HG03095 (cell line): ENCODE data around the gene SFMBT1.

Source experiments
- ATAC-seq: cut with Tn5 transposase; IDR thresholded peaks from one replicate; pipeline ENCODE4 v1.9.1; 2021; ENCODE audit warnings: moderate library complexity; ENCODE audit not compliant: unreplicated experiment

SFMBT1 gene

DNA sequence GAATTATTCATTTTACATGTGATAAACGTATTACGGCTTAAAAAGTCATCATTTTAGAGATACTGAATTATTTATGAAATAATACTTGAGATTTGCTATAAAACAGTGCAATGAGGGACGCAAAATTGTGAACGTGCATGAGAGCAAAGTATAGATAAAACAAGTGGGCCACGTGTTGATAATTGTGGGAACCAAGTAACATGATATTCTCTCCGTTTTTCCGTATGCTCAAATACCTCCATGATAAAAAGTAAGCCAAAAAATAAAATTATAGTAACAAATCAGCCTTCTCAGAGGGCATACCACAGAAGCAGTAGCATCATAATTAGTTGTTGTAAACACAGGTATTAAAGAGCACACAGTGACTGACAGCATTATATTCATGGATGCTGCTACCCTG, 42.6 kb downstream of the SFMBT1 start:
- no peak for ATAC-seq

- no peak for ATAC-seq
These were observed 46.9 kb downstream of the SFMBT1 start for GRCh38 chr3:52998771-52999513.

- no peak for ATAC-seq
These were observed 55.2 kb downstream of the SFMBT1 start for GRCh38 chr3:52990637-52991036.

GRCh38 chr3:52986938-52987337, 58.9 kb downstream of the SFMBT1 start:
- ATAC-seq: no peak

- no peak for ATAC-seq
These were observed 59.8 kb downstream of the SFMBT1 start for GRCh38 chr3:52986049-52986448.

- ATAC-seq: peak; percentile 27
These were observed 62.0 kb downstream of the SFMBT1 start for GRCh38 chr3:52983828-52984227.

- peak; percentile 83 for ATAC-seq
These were observed 62.5 kb downstream of the SFMBT1 start for GRCh38 chr3:52983336-52983807.

DNA sequence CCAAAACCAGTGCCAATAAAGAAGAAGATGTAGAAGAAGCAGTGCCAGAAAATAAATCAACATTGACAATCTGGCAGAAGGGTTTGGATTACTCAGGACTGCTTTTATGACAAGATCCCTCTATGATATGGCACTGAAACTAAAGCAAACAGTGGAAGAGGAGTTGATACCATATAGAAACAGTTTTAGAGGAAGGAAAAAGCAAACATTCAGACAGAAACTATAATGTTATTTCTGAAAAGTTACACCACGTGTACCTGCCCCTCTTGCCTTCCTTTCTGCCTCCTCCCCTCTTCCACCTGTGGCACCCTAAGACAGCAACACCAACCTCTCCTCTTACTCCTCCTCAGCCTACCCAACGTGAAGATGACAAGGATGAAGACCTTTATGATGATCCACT, 63.0 kb downstream of the SFMBT1 start:
- peak; percentile 36 for ATAC-seq

GRCh38 chr3:52979190-52979983, 66.5 kb downstream of the SFMBT1 start:
- no peak for ATAC-seq

DNA sequence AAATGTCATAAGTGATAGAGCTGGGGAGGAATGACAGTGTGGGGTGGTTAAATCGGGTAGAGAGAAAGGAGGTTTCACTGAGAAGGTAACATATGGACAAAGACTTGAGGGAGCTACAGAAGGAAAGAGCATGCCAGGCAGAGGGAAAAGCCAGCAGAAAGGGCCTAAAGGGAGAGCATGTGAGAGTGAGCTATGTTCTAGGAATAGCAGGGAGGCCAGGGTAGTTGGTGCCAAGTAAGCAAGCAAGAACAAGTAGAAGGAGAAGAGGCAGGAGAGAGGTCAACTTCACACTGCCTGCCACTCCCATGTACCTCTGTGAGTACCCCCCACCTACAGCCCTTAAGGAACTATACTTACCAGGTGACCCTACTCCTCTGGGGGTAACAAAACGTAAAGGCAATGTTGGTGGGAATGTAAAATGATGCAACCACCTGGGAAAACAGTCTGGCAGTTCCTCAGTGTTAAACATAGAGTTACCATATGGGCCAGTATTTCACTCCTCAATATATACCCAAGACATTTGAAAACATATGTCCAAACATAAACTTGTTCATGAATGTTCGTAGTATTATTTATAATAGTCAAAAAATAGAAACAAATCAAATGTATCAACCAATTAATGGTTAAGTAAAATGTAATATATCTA, 67.6 kb downstream of the SFMBT1 start:
- ATAC-seq: no peak

- no peak for ATAC-seq
These were observed 72.1 kb downstream of the SFMBT1 start for GRCh38 chr3:52973806-52974205.

DNA sequence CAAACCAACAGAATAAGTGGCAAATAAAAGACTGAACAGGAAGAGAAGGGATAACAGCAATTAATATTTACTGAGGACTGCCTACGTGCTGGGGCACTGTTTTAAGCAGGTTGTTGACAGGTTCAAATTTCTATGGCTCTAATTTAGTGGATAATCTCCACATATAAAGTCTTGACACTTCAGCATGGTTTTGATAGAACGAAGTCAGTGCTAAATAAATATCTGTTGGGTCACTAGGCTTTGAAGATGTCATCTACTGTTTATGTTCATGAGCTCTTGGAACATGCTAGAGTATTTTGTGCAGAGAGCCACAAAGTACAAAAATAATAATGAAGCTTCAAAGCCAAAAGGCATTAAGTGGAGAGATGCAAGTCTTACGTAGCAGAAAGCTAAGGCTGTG, 74.0 kb downstream of the SFMBT1 start:
- ATAC-seq: no peak

DNA sequence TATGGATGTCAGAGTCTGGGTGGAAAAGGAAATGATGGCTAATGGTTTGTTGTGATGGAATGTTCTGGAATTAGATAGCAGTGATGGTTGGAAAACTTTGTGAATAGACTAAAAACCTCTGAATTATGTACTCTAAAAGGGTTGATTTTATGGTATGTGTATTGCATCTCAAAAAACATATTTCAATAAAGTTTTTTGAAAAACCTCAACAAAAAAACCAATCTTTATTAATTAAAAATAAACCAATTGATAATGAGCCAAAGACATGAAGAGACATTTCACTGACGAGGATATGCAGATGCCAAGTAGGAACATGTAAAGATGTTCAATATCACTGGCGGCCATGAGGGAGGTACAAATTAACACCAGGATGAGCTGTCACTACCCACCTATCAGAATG, 78.5 kb downstream of the SFMBT1 start:
- no peak for ATAC-seq

GRCh38 chr3:52962160-52962559, 83.7 kb downstream of the SFMBT1 start:
- no peak for ATAC-seq

DNA sequence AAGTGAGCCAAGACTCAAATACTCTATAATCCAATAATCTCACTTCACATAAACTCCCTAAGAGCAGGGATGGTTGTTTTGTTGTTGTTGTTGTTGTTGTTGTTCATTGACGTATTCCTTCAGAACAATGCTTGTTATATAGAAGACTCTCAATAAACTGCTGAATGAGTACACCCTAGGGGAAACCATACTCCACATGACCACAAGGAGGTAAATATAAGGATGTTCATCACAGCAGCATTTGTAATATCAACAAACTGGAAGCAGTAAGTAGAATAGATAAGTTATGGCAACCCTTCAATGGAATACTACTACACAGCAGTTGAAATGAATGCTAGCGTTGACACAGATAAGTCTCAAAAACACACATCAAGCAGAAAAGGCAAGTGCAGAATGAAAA, 86.1 kb downstream of the SFMBT1 start:
- ATAC-seq: no peak

DNA sequence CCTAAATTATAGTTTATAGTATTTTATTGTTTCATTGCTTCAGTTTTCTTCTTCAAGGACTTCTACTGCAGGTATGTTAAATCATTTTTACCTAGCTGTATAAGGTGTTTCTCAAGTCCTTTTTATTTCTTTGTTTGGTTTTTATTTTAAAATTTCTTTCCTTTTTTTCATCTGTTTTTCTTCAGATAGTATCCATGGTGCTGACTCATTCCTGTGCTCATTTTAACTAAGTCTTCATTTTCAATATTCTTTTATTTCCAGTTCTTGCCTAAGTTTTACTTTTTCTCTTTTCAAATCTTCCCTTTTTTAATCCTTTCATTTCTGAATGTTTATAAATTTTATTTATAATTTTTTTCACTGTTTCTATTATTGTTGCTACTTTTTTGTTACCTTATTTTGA, 106.3 kb downstream of the SFMBT1 start:
- ATAC-seq: no peak

GRCh38 chr3:52934630-52935530, 111.0 kb downstream of the SFMBT1 start:
- ATAC-seq: peak; percentile 63

GRCh38 chr3:52931889-52932288, 114.0 kb downstream of the SFMBT1 start:
- no peak for ATAC-seq

DNA sequence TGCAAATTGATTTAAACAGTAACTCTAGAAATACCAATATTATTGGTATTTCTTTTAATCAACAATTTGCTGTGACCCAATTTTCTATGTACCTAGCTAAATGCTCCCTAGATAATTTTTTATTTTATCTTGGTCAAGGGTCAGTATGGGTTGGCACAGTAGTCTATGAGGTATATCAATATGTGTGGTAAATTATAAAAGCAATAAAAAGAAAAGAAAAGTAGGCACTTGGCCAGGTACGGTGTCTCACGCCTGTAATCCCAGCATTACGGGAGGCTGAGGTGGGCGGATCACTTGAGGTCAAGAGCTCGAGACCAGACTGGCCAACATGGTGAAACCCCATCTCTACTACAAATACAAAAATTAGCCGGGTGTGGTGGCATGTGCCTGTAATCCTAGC, 114.5 kb downstream of the SFMBT1 start:
- no peak for ATAC-seq

DNA sequence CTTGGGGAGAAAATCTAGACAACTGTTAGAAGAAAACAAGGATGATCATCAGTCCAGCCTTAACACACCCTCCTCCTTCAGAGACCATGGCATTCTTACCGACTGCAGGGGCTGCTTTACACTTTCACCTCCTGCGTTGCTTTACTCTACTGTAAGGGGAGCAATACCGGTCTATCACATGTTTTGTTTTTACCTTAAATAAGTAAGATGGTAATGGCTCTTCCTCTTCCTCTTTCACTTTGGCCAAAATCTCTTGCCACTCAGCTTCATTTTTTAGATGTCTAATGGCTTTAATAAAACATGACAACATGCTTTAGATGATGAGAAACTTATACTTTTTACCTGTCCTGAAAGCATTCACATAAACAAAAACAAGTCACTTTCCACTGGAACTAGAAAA, 115.1 kb downstream of the SFMBT1 start:
- no peak for ATAC-seq

DNA sequence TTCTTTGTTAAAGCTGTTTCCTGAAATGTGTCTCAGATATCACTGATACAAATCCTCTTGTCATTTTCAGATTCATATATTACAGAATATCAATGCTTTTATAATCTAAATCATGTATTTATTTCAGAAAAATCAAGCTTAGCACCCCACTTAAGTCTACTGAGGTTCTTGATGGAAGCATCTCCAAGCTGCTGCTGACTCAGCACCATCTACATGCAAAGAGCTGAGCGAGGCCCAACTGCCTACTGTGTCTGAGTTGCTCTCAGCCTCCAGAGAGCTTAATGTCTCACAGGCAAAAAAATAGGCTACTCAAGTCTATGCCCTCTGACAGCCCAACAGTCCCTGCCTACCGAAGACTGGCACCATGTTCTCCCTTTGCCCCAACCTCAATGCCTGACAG, 119.3 kb downstream of the SFMBT1 start:
- ATAC-seq: no peak
